CD4-positive, alpha-beta T cell treated with Interleukin-6 for 4 hours (primary cell): ENCODE measurements around the gene GALNT2.

ENCODE experiments used
- DNase-seq: peaks from one replicate; pipeline ENCODE4 v3.0.0-alpha.2; 2020; ENCODE audit warnings: mixed read lengths

The GALNT2 gene

GRCh38 chr1:230267338-230268065, 200.5 kb downstream of the GALNT2 start:
- DNase-seq: no peak

- no peak for DNase-seq
Observed at GRCh38 chr1:230268371-230269170, 201.5 kb downstream of the GALNT2 start.

GRCh38 chr1:230270185-230270558, 203.1 kb downstream of the GALNT2 start:
- no peak for DNase-seq

- DNase-seq: no peak
Observed at GRCh38 chr1:230270559-230271281, 203.7 kb downstream of the GALNT2 start.

- no peak for DNase-seq
Observed at GRCh38 chr1:230271300-230272035, 204.4 kb downstream of the GALNT2 start.

- DNase-seq: no peak
Observed at GRCh38 chr1:230272557-230272956, 205.5 kb downstream of the GALNT2 start.

GRCh38 chr1:230273141-230273710, 206.2 kb downstream of the GALNT2 start:
- no peak for DNase-seq

- DNase-seq: no peak
Observed at GRCh38 chr1:230274254-230274653, 207.2 kb downstream of the GALNT2 start.

GRCh38 chr1:230276401-230276800, 209.4 kb downstream of the GALNT2 start:
- no peak for DNase-seq

GRCh38 chr1:230277201-230278025, 210.4 kb downstream of the GALNT2 start:
- DNase-seq: no peak

GRCh38 chr1:230278376-230278775, 211.3 kb downstream of the GALNT2 start:
- no peak for DNase-seq

- DNase-seq: no peak
Observed at GRCh38 chr1:230278871-230279582, 212.0 kb downstream of the GALNT2 start.

- DNase-seq: no peak
Observed at GRCh38 chr1:230279583-230279945, 212.5 kb downstream of the GALNT2 start.

GRCh38 chr1:230280054-230280795, 213.2 kb downstream of the GALNT2 start:
- DNase-seq: peak; percentile 19

- DNase-seq: no peak
Observed at GRCh38 chr1:230280906-230281413, 213.9 kb downstream of the GALNT2 start.

- no peak for DNase-seq
Observed at GRCh38 chr1:230281556-230281955, 214.5 kb downstream of the GALNT2 start.

GRCh38 chr1:230282157-230282556, 215.1 kb downstream of the GALNT2 start:
- no peak for DNase-seq

GRCh38 chr1:230283678-230284077, 216.6 kb downstream of the GALNT2 start:
- no peak for DNase-seq

GRCh38 chr1:230284891-230285290, 217.9 kb downstream of the GALNT2 start:
- no peak for DNase-seq

GRCh38 chr1:230285351-230285750, 218.3 kb downstream of the GALNT2 start:
- no peak for DNase-seq
